SU-DHL-6 (cell line): ENCODE measurements around the gene DDX51.

Experiments used
- H2AFZ ChIP-seq: fragments of 200-600 bp; sonication (generic); 2 replicates; pipeline ENCODE4 v1.6.1; 2014; ENCODE audit warnings: low read depth, mild to moderate bottlenecking, moderate library complexity, mixed read lengths, antibody characterized with exemption, low read length; ENCODE audit not compliant: severe bottlenecking
- H3F3A ChIP-seq: fragments of 200-600 bp; shearing (Covaris generic); 2 replicates; pipeline ENCODE4 v1.6.0; 2016; ENCODE audit warnings: antibody characterized with exemption, mild to moderate bottlenecking; ENCODE audit not compliant: insufficient read depth
- H3K27ac ChIP-seq: fragments of 200-600 bp; sonication (generic); 2 replicates; pipeline ENCODE4 v1.5.1; 2016; ENCODE audit warnings: low read depth, mild to moderate bottlenecking, low read length, moderate library complexity, mixed read lengths
- H3K27me3 ChIP-seq: fragments of 200-600 bp; sonication (generic), shearing (Covaris generic); 2 replicates; pipeline ENCODE4 v1.6.0; 2014; ENCODE audit warnings: mild to moderate bottlenecking, low read length
- H3K36me3 ChIP-seq: fragments of 200-600 bp; sonication (generic); 2 replicates; pipeline ENCODE4 v1.6.1; 2014; ENCODE audit warnings: mild to moderate bottlenecking, low read length, mixed read lengths
- H3K4me2 ChIP-seq: fragments of 300-600, 200-600 bp; shearing (Covaris generic), sonication (generic); 2 replicates; pipeline ENCODE4 v1.6.0; 2014; ENCODE audit warnings: low read length, low read depth, mild to moderate bottlenecking; ENCODE audit not compliant: poor library complexity, severe bottlenecking
- H3K4me3 ChIP-seq: fragments of 200-600 bp; sonication (generic); 2 replicates; pipeline ENCODE4 v1.5.1; 2014; ENCODE audit warnings: antibody characterized with exemption, low read length, mild to moderate bottlenecking, mixed read lengths; ENCODE audit not compliant: insufficient read depth, poor library complexity, severe bottlenecking
- H3K79me2 ChIP-seq: fragments of 200-600 bp; sonication (generic); 2 replicates; pipeline ENCODE4 v1.6.1; 2014; ENCODE audit warnings: mild to moderate bottlenecking, low read length, moderate library complexity; ENCODE audit not compliant: insufficient read depth
- H3K9ac ChIP-seq: fragments of 200-600 bp; sonication (generic); 2 replicates; pipeline ENCODE4 v1.7.0; 2014; ENCODE audit warnings: mild to moderate bottlenecking, low read length
- H3K9me2 ChIP-seq: fragments of 200-600 bp; sonication (generic); replicated peaks from 2 replicates; pipeline ENCODE4 v1.6.1; 2014; ENCODE audit warnings: low read length; ENCODE audit not compliant: insufficient read depth
- H3K9me3 ChIP-seq: fragments of 200-600 bp; sonication (generic); 2 replicates; pipeline ENCODE4 v1.6.1; 2014; ENCODE audit warnings: low read length, mixed read lengths; ENCODE audit not compliant: insufficient read depth
- H4K20me1 ChIP-seq: fragments of 200-600 bp; sonication (generic); 2 replicates; pipeline ENCODE4 v1.6.1; 2014; ENCODE audit warnings: low read depth, mild to moderate bottlenecking, antibody characterized with exemption, low read length, moderate library complexity, mixed read lengths
- CTCF ChIP-seq: fragments of 200-600 bp; sonication (generic); IDR thresholded peaks from one replicate; pipeline ENCODE4 v1.5.1; 2017; ENCODE audit warnings: antibody characterized with exemption, mild to moderate bottlenecking, low read length, moderate library complexity; ENCODE audit not compliant: insufficient read depth, poor library complexity, severe bottlenecking
- EZH2phosphoT487 ChIP-seq: fragments of 200-600 bp; sonication (generic), shearing (Covaris generic); conservative IDR thresholded peaks from 2 replicates; pipeline ENCODE4 v1.6.1; 2018; ENCODE audit warnings: mild to moderate bottlenecking, antibody characterized with exemption, low read length, moderate library complexity, mixed read lengths

Gene DDX51

DNA sequence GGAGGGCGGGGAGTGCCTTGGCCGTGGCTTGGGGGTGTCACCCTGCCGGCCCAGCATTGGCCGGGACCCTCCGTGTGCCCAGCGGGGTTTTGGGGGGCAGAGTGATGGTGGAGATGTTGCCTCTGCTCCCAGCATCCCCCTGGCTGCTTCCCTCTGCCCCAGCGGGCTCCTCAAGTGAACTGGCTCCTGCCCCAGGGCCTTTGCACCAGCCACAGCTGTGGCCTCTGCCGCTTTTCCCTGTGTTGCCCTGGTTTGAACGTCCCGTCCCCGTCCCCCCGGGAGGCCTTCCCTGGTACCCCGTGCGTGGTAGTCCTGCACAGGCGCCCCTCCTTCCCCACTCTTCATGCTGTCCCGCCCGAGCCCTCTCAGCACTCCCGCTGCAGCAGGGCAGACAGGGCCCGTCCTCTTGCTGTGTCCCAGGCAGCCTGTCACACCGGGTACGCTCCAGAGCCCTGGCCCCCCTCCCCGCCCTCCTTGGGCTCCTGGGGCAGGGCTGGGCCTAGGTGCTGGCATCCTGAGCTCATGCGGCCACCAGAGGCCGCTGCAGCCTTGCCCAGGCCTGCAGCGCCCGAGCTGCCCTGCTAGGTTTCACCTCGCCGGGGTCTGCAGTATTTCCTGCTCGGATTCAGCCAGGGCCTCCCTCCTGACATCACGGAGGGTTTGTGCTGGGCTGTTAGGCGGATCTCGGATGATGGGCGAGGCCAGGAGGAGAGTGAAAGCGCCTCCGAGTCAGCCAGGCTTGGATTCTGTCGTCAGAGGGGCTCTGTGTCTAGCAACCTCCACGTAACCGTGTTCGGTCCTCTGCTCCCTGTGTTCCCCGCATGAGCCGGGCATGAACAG lies 9.6 kb upstream of the DDX51 start:
- no peak overlapping the region for H3K4me3 ChIP-seq
- no peak overlapping the region for H3K4me2 ChIP-seq
- H3F3A ChIP-seq: peaks cover 18% of the 10 kb centered on the region
- H4K20me1 ChIP-seq: no peaks in the 10 kb centered on the region
- no peak overlapping the region for H3K27ac ChIP-seq
- no peaks in the 10 kb centered on the region for H3K79me2 ChIP-seq
- H3K9ac ChIP-seq: no peak overlapping the region
- peak; percentile 91 for TF ChIP-seq CTCF
- TF ChIP-seq EZH2phosphoT487: no peak
- peaks cover 20% of the 10 kb centered on the region; the same call in 1 of the 2 replicates for H3K9me3 ChIP-seq
- no peaks in the 10 kb centered on the region for H3K9me2 ChIP-seq
- peaks cover 21% of the 10 kb centered on the region for H3K36me3 ChIP-seq
- no peaks in the 10 kb centered on the region for H3K27me3 ChIP-seq
- H2AFZ ChIP-seq: no peak overlapping the region

GRCh38 chr12:132152953-132153352 lies 8.8 kb upstream of the DDX51 start:
- Histone ChIP-seq H3K9me3 (peaks cover 18% of the 10 kb centered on the region; the same call in 1 of the 2 replicates), H2AFZ (no peak overlapping the region), H3K9ac (no peak overlapping the region), H3K27me3 (no peaks in the 10 kb centered on the region), H3K36me3 (peaks cover 19% of the 10 kb centered on the region), H3K27ac (no peak overlapping the region), H3K9me2 (no peaks in the 10 kb centered on the region), H3K79me2 (no peaks in the 10 kb centered on the region; the same call in 1 of the 2 replicates), H3F3A (peaks cover 18% of the 10 kb centered on the region), H3K4me3 (no peak overlapping the region), H3K4me2 (no peak overlapping the region), H4K20me1 (no peaks in the 10 kb centered on the region)
- TF ChIP-seq CTCF (no peak), EZH2phosphoT487 (no peak)

- no peak overlapping the region for H3K9ac ChIP-seq
- peaks cover 14% of the 10 kb centered on the region for H3K36me3 ChIP-seq
- no peak overlapping the region for H3K4me2 ChIP-seq
- no peak overlapping the region for H3K27ac ChIP-seq
- TF ChIP-seq CTCF: no peak
- H3F3A ChIP-seq: peaks cover 13% of the 10 kb centered on the region
- H3K9me3 ChIP-seq: peaks cover 16% of the 10 kb centered on the region; the same call in 1 of the 2 replicates
- H3K4me3 ChIP-seq: no peak overlapping the region
- no peaks in the 10 kb centered on the region for H3K9me2 ChIP-seq
- H3K79me2 ChIP-seq: no peaks in the 10 kb centered on the region; the same call in 1 of the 2 replicates
- no peaks in the 10 kb centered on the region for H3K27me3 ChIP-seq
- no peak overlapping the region for H2AFZ ChIP-seq
- no peaks in the 10 kb centered on the region for H4K20me1 ChIP-seq
These were observed 8.3 kb upstream of the DDX51 start for GRCh38 chr12:132152411-132152821.
